Measurements from ENCODE around the gene FAM81A.

- TF ChIP-seq POLR2A (IDR thresholded peaks at IDR 0.05): no peak
- TF ChIP-seq CTCF (IDR thresholded peaks at IDR 0.05): no peak
These were observed 77.2 kb downstream of the FAM81A start for GRCh38 chr15:59515190-59515589.
